MM.1S (cell line): Measurements from ENCODE around the gene EME2.

ENCODE experiments used
- DNase-seq: peaks from one replicate; pipeline ENCODE4 v3.0.0-alpha.2; 2015
- H2AFZ ChIP-seq: fragments of 300-600 bp; sonication (generic); 2 replicates; pipeline ENCODE4 v1.6.0; 2016; ENCODE audit warnings: antibody characterized with exemption, low read length
- H3F3A ChIP-seq: fragments of 300-600 bp; sonication (generic); 2 replicates; pipeline ENCODE4 v1.6.1; 2016; ENCODE audit warnings: mild to moderate bottlenecking, antibody characterized with exemption, low read length, moderate library complexity, mixed read lengths; ENCODE audit not compliant: insufficient read depth
- H3K27ac ChIP-seq: fragments of 300-600 bp; sonication (generic); 2 replicates; pipeline ENCODE4 v1.5.1; 2016; ENCODE audit warnings: mild to moderate bottlenecking, low read length
- H3K27me3 ChIP-seq: fragments of 300-600 bp; sonication (generic); replicated peaks from 2 replicates; pipeline ENCODE4 v1.6.0; 2016; ENCODE audit warnings: low read length; ENCODE audit not compliant: insufficient read depth
- H3K36me3 ChIP-seq: fragments of 300-600 bp; sonication (generic); replicated peaks from 2 replicates; pipeline ENCODE4 v1.6.1; 2016; ENCODE audit warnings: mild to moderate bottlenecking, low read length, mixed read lengths; ENCODE audit not compliant: insufficient read depth
- H3K4me1 ChIP-seq: fragments of 300-600 bp; sonication (generic); 2 replicates; pipeline ENCODE4 v1.6.1; 2016; ENCODE audit warnings: low read length, mixed read lengths
- H3K4me2 ChIP-seq: fragments of 300-600 bp; sonication (generic); 2 replicates; pipeline ENCODE4 v1.6.0; 2016; ENCODE audit warnings: low read depth, low read length
- H3K4me3 ChIP-seq: fragments of 300-600 bp; sonication (generic); 2 replicates; pipeline ENCODE4 v1.5.1; 2016; ENCODE audit warnings: low read length, mixed read lengths
- H3K79me2 ChIP-seq: fragments of 300-600 bp; sonication (generic); 2 replicates; pipeline ENCODE4 v1.6.1; 2016; ENCODE audit warnings: mixed run types, low read length, mixed read lengths
- H3K9ac ChIP-seq: fragments of 300-600 bp; sonication (generic); 2 replicates; pipeline ENCODE4 v1.6.1; 2016; ENCODE audit warnings: low read length, mixed read lengths
- H3K9me2 ChIP-seq: fragments of 300-600 bp; sonication (generic); replicated peaks from 2 replicates; pipeline ENCODE4 v1.6.1; 2016; ENCODE audit warnings: mild to moderate bottlenecking, low read length, mixed read lengths; ENCODE audit not compliant: insufficient read depth
- H3K9me3 ChIP-seq: fragments of 300-600 bp; sonication (generic); replicated peaks from 2 replicates; pipeline ENCODE4 v1.6.1; 2016; ENCODE audit warnings: mild to moderate bottlenecking, low read length, mixed read lengths; ENCODE audit not compliant: insufficient read depth
- H4K20me1 ChIP-seq: fragments of 300-600 bp; sonication (generic); 2 replicates; pipeline ENCODE4 v1.6.1; 2016; ENCODE audit warnings: mild to moderate bottlenecking, low read length, moderate library complexity, mixed read lengths; ENCODE audit not compliant: insufficient read depth
- CTCF ChIP-seq: fragments of 300-600 bp; sonication (generic); IDR thresholded peaks from 2 replicates; pipeline ENCODE4 v1.5.1; 2016; ENCODE audit warnings: antibody characterized with exemption, low read length, mixed read lengths
- EZH2 ChIP-seq: fragments of 300-600 bp; sonication (generic); optimal IDR thresholded peaks from 2 replicates; pipeline ENCODE3; 2017; ENCODE audit warnings: low read depth, mild to moderate bottlenecking, antibody characterized with exemption, low read length, mixed read lengths
- EZH2phosphoT487 ChIP-seq: fragments of 300-600 bp; sonication (generic); IDR thresholded peaks from 2 replicates; pipeline ENCODE4 v1.6.1; 2018; ENCODE audit warnings: antibody characterized with exemption, low read length

Gene EME2

GRCh38 chr16:1790261-1790610 lies 17.6 kb downstream of the EME2 start:
- H3K9me3 ChIP-seq, result no peaks in the 10 kb centered on the region
- no peak for DNase-seq
- H3K9me2 ChIP-seq, result no peaks in the 10 kb centered on the region
- H3K79me2 ChIP-seq, result peaks cover 25% of the 10 kb centered on the region
- TF ChIP-seq EZH2, result no peak
- TF ChIP-seq CTCF, result no peak
- no peak for TF ChIP-seq EZH2phosphoT487
- no peaks in the 10 kb centered on the region for H3F3A ChIP-seq
- H3K4me3 ChIP-seq, result no peak overlapping the region
- no peaks in the 10 kb centered on the region for H3K36me3 ChIP-seq
- H3K4me2 ChIP-seq, result no peak overlapping the region
- H3K9ac ChIP-seq, result no peak overlapping the region
- H3K27me3 ChIP-seq, result no peaks in the 10 kb centered on the region
- H2AFZ ChIP-seq, result no peak overlapping the region
- no peaks in the 10 kb centered on the region for H4K20me1 ChIP-seq
- no peaks in the 10 kb centered on the region for H3K4me1 ChIP-seq
- no peak overlapping the region for H3K27ac ChIP-seq

- no peaks in the 10 kb centered on the region for H3K36me3 ChIP-seq
- no peaks in the 10 kb centered on the region for H4K20me1 ChIP-seq
- no peak overlapping the region for H2AFZ ChIP-seq
- DNase-seq, result no peak
- peaks cover 20% of the 10 kb centered on the region for H3K79me2 ChIP-seq
- H3K27ac ChIP-seq, result no peak overlapping the region
- H3K27me3 ChIP-seq, result no peaks in the 10 kb centered on the region
- no peaks in the 10 kb centered on the region for H3K9me3 ChIP-seq
- no peak overlapping the region for H3K9ac ChIP-seq
- no peaks in the 10 kb centered on the region for H3F3A ChIP-seq
- no peak overlapping the region for H3K4me3 ChIP-seq
- no peak overlapping the region for H3K4me2 ChIP-seq
- H3K4me1 ChIP-seq, result no peaks in the 10 kb centered on the region
- no peaks in the 10 kb centered on the region for H3K9me2 ChIP-seq
- no peak for TF ChIP-seq EZH2
- TF ChIP-seq EZH2phosphoT487, result no peak
- no peak for TF ChIP-seq CTCF
Measured at GRCh38 chr16:1790611-1791255, 18.1 kb downstream of the EME2 start.

- TF ChIP-seq CTCF (no peak), EZH2 (no peak), EZH2phosphoT487 (no peak)
- DNase-seq, result no peak
- no peaks in the 10 kb centered on the region for H3K9me3 ChIP-seq
- H3K36me3 ChIP-seq, result no peaks in the 10 kb centered on the region
- no peaks in the 10 kb centered on the region for H4K20me1 ChIP-seq
- no peaks in the 10 kb centered on the region for H3K4me1 ChIP-seq
- no peak overlapping the region for H2AFZ ChIP-seq
- H3K27me3 ChIP-seq, result no peaks in the 10 kb centered on the region
- no peak overlapping the region for H3K4me2 ChIP-seq
- no peaks in the 10 kb centered on the region for H3K9me2 ChIP-seq
- no peak overlapping the region for H3K9ac ChIP-seq
- no peaks in the 10 kb centered on the region for H3F3A ChIP-seq
- no peak overlapping the region for H3K27ac ChIP-seq
- peaks cover 13% of the 10 kb centered on the region for H3K79me2 ChIP-seq
- H3K4me3 ChIP-seq, result no peak overlapping the region
Measured at GRCh38 chr16:1791256-1791942, 18.8 kb downstream of the EME2 start.
